ENCODE measurements around the gene PPM1N. TPM values are rescaled to one million over a fixed set of nuclear protein-coding genes. Genes with fewer than 3 reads are reported as not detected.
"Not testable (repeated sequence)": the region's sequence is repeated elsewhere in the genome, so short reads cannot be mapped to it uniquely, and the experiment has no call there.

PPM1N gene
- total RNA-seq, 2 experiments from 2014 or later = 3.5 to 4.3 TPM

GRCh38 chr19:45506989-45507871 is 9.0 kb downstream of the PPM1N start, which contains the start of gene VASP:
VASP (plus strand) TSS chr19:45507479; CDS start chr19:45507772, 293 bp downstream.
- H3K4me1 Mint-ChIP-seq = peaks cover 51% of the 10 kb centered on the region
- peak; percentile 96 for DNase-seq
- CTCF ChIA-PET = interaction anchor here (0.9 to 1.8 kb wide), 3 partner anchors 12 to 210 kb away, joined by 3 to 5 read pairs (median 4); no protein-coding TSS in a partner anchor
- H3K4me3 Mint-ChIP-seq = peak within 1 kb of the TSS; percentile 87
- H3K36me3 Mint-ChIP-seq (ENCODE audit: low read depth) = peaks cover 35% of the 10 kb centered on the region
- POLR2A ChIA-PET = interaction anchor here (0.8 to 4.5 kb wide), 6 partner anchors 8 to 135 kb away, joined by 3 to 24 read pairs (median 6); partner anchors contain the start of gene PPM1N
- no peaks in the 10 kb centered on the region for H3K27me3 Mint-ChIP-seq
- H3K9me3 Mint-ChIP-seq = no peaks in the 10 kb centered on the region
- peak within 1 kb of the TSS; percentile 96 for H3K27ac Mint-ChIP-seq

- CTCF ChIA-PET = interaction anchor here (0.9 to 1.4 kb wide), 2 partner anchors 133 to 209 kb away, joined by 3 to 4 read pairs; no protein-coding TSS in a partner anchor
- Mint-ChIP-seq H3K36me3 (ENCODE audit: low read depth) (peaks cover 37% of the 10 kb centered on the region), H3K27me3 (no peaks in the 10 kb centered on the region), H3K4me1 (peaks cover 52% of the 10 kb centered on the region), H3K9me3 (no peaks in the 10 kb centered on the region), H3K4me3 (peak overlapping the region; percentile 87), H3K27ac (peak overlapping the region; percentile 89)
- no peak for DNase-seq
- POLR2A ChIA-PET = interaction anchor here (0.8 to 4.5 kb wide), 6 partner anchors 9 to 134 kb away, joined by 3 to 24 read pairs (median 6); partner anchors contain the start of gene PPM1N
These were observed 9.7 kb downstream of the PPM1N start for GRCh38 chr19:45507872-45508416.

GRCh38 chr19:45508417-45508860 is 10.2 kb downstream of the PPM1N start:
- Mint-ChIP-seq H3K36me3 (ENCODE audit: low read depth) (peaks cover 42% of the 10 kb centered on the region), H3K9me3 (no peaks in the 10 kb centered on the region), H3K4me1 (peaks cover 56% of the 10 kb centered on the region), H3K27me3 (no peaks in the 10 kb centered on the region), H3K27ac (peak overlapping the region; percentile 89), H3K4me3 (peak overlapping the region; percentile 87)
- ChIA-PET CTCF (interaction anchor here (0.9 to 1.4 kb wide), 2 partner anchors 133 to 209 kb away, joined by 3 to 4 read pairs; no protein-coding TSS in a partner anchor), POLR2A (interaction anchor here (0.8 to 4.5 kb wide), 6 partner anchors 9 to 134 kb away, joined by 3 to 24 read pairs (median 6); partner anchors contain the start of gene PPM1N)
- DNase-seq = peak; percentile 54

GRCh38 chr19:45508861-45509691 is 10.8 kb downstream of the PPM1N start:
- H3K4me3 Mint-ChIP-seq = peak overlapping the region; percentile 87
- CTCF ChIA-PET = interaction anchor here (0.9 kb wide), 1 partner anchor 23 kb away, joined by 3 read pairs; no protein-coding TSS in a partner anchor
- peaks cover 59% of the 10 kb centered on the region for H3K4me1 Mint-ChIP-seq
- H3K27ac Mint-ChIP-seq = peak overlapping the region; percentile 89
- no peaks in the 10 kb centered on the region for H3K27me3 Mint-ChIP-seq
- POLR2A ChIA-PET = interaction anchor here (1.3 to 4.5 kb wide), 5 partner anchors 10 to 133 kb away, joined by 4 to 24 read pairs (median 6); partner anchors contain the start of gene PPM1N
- H3K36me3 Mint-ChIP-seq (ENCODE audit: low read depth) = peaks cover 43% of the 10 kb centered on the region
- peak; percentile 71 for DNase-seq
- H3K9me3 Mint-ChIP-seq = no peaks in the 10 kb centered on the region

GRCh38 chr19:45509692-45510015 is 11.4 kb downstream of the PPM1N start:
- peak overlapping the region; percentile 89 for H3K27ac Mint-ChIP-seq
- peak overlapping the region; percentile 87 for H3K4me3 Mint-ChIP-seq
- peaks cover 45% of the 10 kb centered on the region for H3K36me3 Mint-ChIP-seq (ENCODE audit: low read depth)
- peaks cover 64% of the 10 kb centered on the region for H3K4me1 Mint-ChIP-seq
- ChIA-PET CTCF (interaction anchor here (0.9 kb wide), 1 partner anchor 24 kb away, joined by 3 read pairs; no protein-coding TSS in a partner anchor), POLR2A (interaction anchor here (1.3 to 4.5 kb wide), 2 partner anchors 11 to 132 kb away, joined by 4 to 24 read pairs; partner anchors contain the start of gene PPM1N)
- no peaks in the 10 kb centered on the region for H3K9me3 Mint-ChIP-seq
- no peak for DNase-seq
- no peaks in the 10 kb centered on the region for H3K27me3 Mint-ChIP-seq

GRCh38 chr19:45510352-45510751 is 12.1 kb downstream of the PPM1N start:
- peaks cover 67% of the 10 kb centered on the region for H3K4me1 Mint-ChIP-seq
- POLR2A ChIA-PET = interaction anchor here (1.0 to 4.5 kb wide), 3 partner anchors 12 to 132 kb away, joined by 3 to 24 read pairs (median 4); partner anchors contain the start of gene PPM1N
- H3K27me3 Mint-ChIP-seq, H3K9me3 Mint-ChIP-seq, DNase-seq: not testable (repeated sequence)
- peak overlapping the region; percentile 89 for H3K27ac Mint-ChIP-seq
- H3K36me3 Mint-ChIP-seq (ENCODE audit: low read depth) = peaks cover 51% of the 10 kb centered on the region
- peak overlapping the region; percentile 87 for H3K4me3 Mint-ChIP-seq
- CTCF ChIA-PET = interaction anchor here (1.0 kb wide), 1 partner anchor 25 kb away, joined by 5 read pairs; no protein-coding TSS in a partner anchor

GRCh38 chr19:45511074-45511473 is 12.8 kb downstream of the PPM1N start:
- ChIA-PET CTCF (interaction anchor here (1.0 kb wide), 1 partner anchor 26 kb away, joined by 5 read pairs; no protein-coding TSS in a partner anchor), POLR2A (interaction anchor here (1.0 to 4.5 kb wide), 2 partner anchors 72 to 131 kb away, joined by 3 to 24 read pairs; no protein-coding TSS in a partner anchor)
- Mint-ChIP-seq H3K4me1 (peaks cover 67% of the 10 kb centered on the region), H3K4me3 (peak overlapping the region; percentile 26), H3K27ac (peak overlapping the region; percentile 74), H3K27me3 (no peaks in the 10 kb centered on the region), H3K9me3 (no peaks in the 10 kb centered on the region), H3K36me3 (ENCODE audit: low read depth) (peaks cover 54% of the 10 kb centered on the region)
- no peak for DNase-seq

- no peak overlapping the region for H3K4me3 Mint-ChIP-seq
- no peak for DNase-seq
- CTCF ChIA-PET = interaction anchor here (0.6 to 1.5 kb wide), 4 partner anchors 34 to 129 kb away, joined by 3 to 5 read pairs (median 3); partner anchors contain the start of gene EML2
- POLR2A ChIA-PET = no interaction called here
- H3K27me3 Mint-ChIP-seq = no peaks in the 10 kb centered on the region
- peaks cover 75% of the 10 kb centered on the region for H3K4me1 Mint-ChIP-seq
- H3K27ac Mint-ChIP-seq = peak overlapping the region; percentile 93
- H3K9me3 Mint-ChIP-seq = no peaks in the 10 kb centered on the region
- H3K36me3 Mint-ChIP-seq (ENCODE audit: low read depth) = peaks cover 64% of the 10 kb centered on the region
These were observed 14.7 kb downstream of the PPM1N start for GRCh38 chr19:45512881-45513483.

GRCh38 chr19:45514376-45515051 is 16.3 kb downstream of the PPM1N start:
- peaks cover 65% of the 10 kb centered on the region for H3K36me3 Mint-ChIP-seq (ENCODE audit: low read depth)
- H3K27ac Mint-ChIP-seq = peak overlapping the region; percentile 93
- peaks cover 74% of the 10 kb centered on the region for H3K4me1 Mint-ChIP-seq
- DNase-seq = no peak
- H3K27me3 Mint-ChIP-seq = no peaks in the 10 kb centered on the region
- peak overlapping the region; percentile 63 for H3K4me3 Mint-ChIP-seq
- H3K9me3 Mint-ChIP-seq = no peaks in the 10 kb centered on the region
- ChIA-PET POLR2A (interaction anchor here (0.7 to 2.8 kb wide), 4 partner anchors 9 to 127 kb away, joined by 3 to 7 read pairs (median 5); no protein-coding TSS in a partner anchor), CTCF (interaction anchor here (0.8 to 2.9 kb wide), 8 partner anchors 8 to 112 kb away, joined by 3 to 13 read pairs (median 8); no protein-coding TSS in a partner anchor)

GRCh38 chr19:45515081-45515624 is 16.9 kb downstream of the PPM1N start:
- Mint-ChIP-seq H3K36me3 (ENCODE audit: low read depth) (peaks cover 62% of the 10 kb centered on the region), H3K9me3 (no peaks in the 10 kb centered on the region), H3K4me1 (peaks cover 71% of the 10 kb centered on the region), H3K27ac (peak overlapping the region; percentile 93), H3K27me3 (no peaks in the 10 kb centered on the region), H3K4me3 (peak overlapping the region; percentile 47)
- POLR2A ChIA-PET = interaction anchor here (0.7 to 2.8 kb wide), 7 partner anchors 10 to 126 kb away, joined by 3 to 7 read pairs (median 3); partner anchors contain the start of gene PPM1N
- CTCF ChIA-PET = interaction anchor here (0.5 to 2.9 kb wide), 11 partner anchors 9 to 202 kb away, joined by 3 to 13 read pairs (median 5); no protein-coding TSS in a partner anchor
- peak; percentile 31 for DNase-seq
